ENCODE results near the gene UTP4.

GRCh38 chr16:69143116-69143515 is 10.7 kb downstream of the UTP4 start:
- TF ChIP-seq POLR2A (IDR thresholded peaks at IDR 0.05; ENCODE audit: low read length) (no peak), GATA1 (IDR thresholded peaks at IDR 0.05; ENCODE audit: low read depth, low read length) (no peak)

Data from erythroblast (primary cell).